HEK293 (cell line): ENCODE results near the gene KDM4C.

Experiments used
- CTCF ChIP-seq: fragments of 450-650 bp; formaldehyde crosslinking; IDR thresholded peaks from 2 replicates; pipeline ENCODE4 v1.5.1; 2016; ENCODE audit warnings: missing biosample characterization, missing genetic modification characterization
- FEZF1 ChIP-seq: fragments of 450-650 bp; formaldehyde crosslinking; IDR thresholded peaks from 2 replicates; pipeline ENCODE4 v1.5.1; 2016; ENCODE audit warnings: missing biosample characterization, missing genetic modification characterization
- PBX3 ChIP-seq: sonication (generic); formaldehyde crosslinking; IDR thresholded peaks from 2 replicates; pipeline ENCODE4 v1.8.1; 2022; ENCODE audit warnings: mild to moderate bottlenecking, moderate library complexity, missing genetic modification reagents
- SP7 ChIP-seq: fragments of 450-650 bp; formaldehyde crosslinking; IDR thresholded peaks from 2 replicates; pipeline ENCODE4 v1.5.1; 2016; ENCODE audit warnings: missing biosample characterization, missing genetic modification characterization
- ZFP41 ChIP-seq: fragments of 450-650 bp; formaldehyde crosslinking; IDR thresholded peaks from 2 replicates; pipeline ENCODE4 v1.5.1; 2016; ENCODE audit warnings: missing biosample characterization, missing genetic modification characterization, borderline replicate concordance
- ZNF416 ChIP-seq: fragments of 450-650 bp; formaldehyde crosslinking; IDR thresholded peaks from 2 replicates; pipeline ENCODE4 v1.5.1; 2016; ENCODE audit warnings: missing biosample characterization, missing genetic modification characterization
- ZNF423 ChIP-seq: fragments of 450-650 bp; formaldehyde crosslinking; IDR thresholded peaks from 2 replicates; pipeline ENCODE4 v1.5.1; 2016; ENCODE audit warnings: missing biosample characterization, missing genetic modification characterization
- ZNF521 ChIP-seq: fragments of 450-650 bp; formaldehyde crosslinking; IDR thresholded peaks from 2 replicates; pipeline ENCODE4 v1.5.1; 2017; ENCODE audit warnings: missing biosample characterization, mild to moderate bottlenecking, missing genetic modification characterization
- ZNF548 ChIP-seq: fragments of 450-650 bp; formaldehyde crosslinking; IDR thresholded peaks from 2 replicates; pipeline ENCODE4 v1.5.1; 2016; ENCODE audit warnings: missing biosample characterization, missing genetic modification characterization
- ZNF600 ChIP-seq: fragments of 450-650 bp; formaldehyde crosslinking; IDR thresholded peaks from 2 replicates; pipeline ENCODE4 v1.5.1; 2016; ENCODE audit warnings: missing biosample characterization, missing genetic modification characterization
- ZNF660 ChIP-seq: fragments of 450-650 bp; IDR thresholded peaks from 2 replicates; pipeline ENCODE4 v1.5.1; 2018; ENCODE audit warnings: missing biosample characterization, mild to moderate bottlenecking, missing genetic modification characterization
- ZNF707 ChIP-seq: fragments of 450-650 bp; formaldehyde crosslinking; IDR thresholded peaks from 2 replicates; pipeline ENCODE4 v1.5.1; 2016; ENCODE audit warnings: missing biosample characterization, missing genetic modification characterization
- ZNF792 ChIP-seq: fragments of 450-650 bp; formaldehyde crosslinking; IDR thresholded peaks from 2 replicates; pipeline ENCODE4 v1.5.1; 2016; ENCODE audit warnings: missing biosample characterization, missing genetic modification characterization

- TF ChIP-seq SP7 (tag by site-specific recombination): no peak
- no peak for TF ChIP-seq FEZF1 (tag by site-specific recombination)
- no peak for TF ChIP-seq ZNF521 (tag by site-specific recombination)
- TF ChIP-seq CTCF (tag by site-specific recombination): no peak
- TF ChIP-seq ZNF600 (tag by site-specific recombination): no peak
- TF ChIP-seq ZNF548 (tag by site-specific recombination): no peak
- TF ChIP-seq ZNF423 (tag by site-specific recombination): no peak
- no peak for TF ChIP-seq ZNF707
- TF ChIP-seq ZNF792 (tag by site-specific recombination): no peak
- no peak for TF ChIP-seq ZFP41 (tag by site-specific recombination)
- no peak for TF ChIP-seq ZNF660
- TF ChIP-seq ZNF416 (tag by site-specific recombination): no peak
- TF ChIP-seq PBX3 (CRISPR knock-in tag): no peak
Measured at GRCh38 chr9:6843742-6844141, 86.0 kb downstream of the KDM4C start.
